ENCODE measurements around the gene ELF3.
"Not testable (repeated sequence)": the region's sequence is repeated elsewhere in the genome, so short reads cannot be mapped to it uniquely, and the experiment has no call there.

ELF3 gene

DNA sequence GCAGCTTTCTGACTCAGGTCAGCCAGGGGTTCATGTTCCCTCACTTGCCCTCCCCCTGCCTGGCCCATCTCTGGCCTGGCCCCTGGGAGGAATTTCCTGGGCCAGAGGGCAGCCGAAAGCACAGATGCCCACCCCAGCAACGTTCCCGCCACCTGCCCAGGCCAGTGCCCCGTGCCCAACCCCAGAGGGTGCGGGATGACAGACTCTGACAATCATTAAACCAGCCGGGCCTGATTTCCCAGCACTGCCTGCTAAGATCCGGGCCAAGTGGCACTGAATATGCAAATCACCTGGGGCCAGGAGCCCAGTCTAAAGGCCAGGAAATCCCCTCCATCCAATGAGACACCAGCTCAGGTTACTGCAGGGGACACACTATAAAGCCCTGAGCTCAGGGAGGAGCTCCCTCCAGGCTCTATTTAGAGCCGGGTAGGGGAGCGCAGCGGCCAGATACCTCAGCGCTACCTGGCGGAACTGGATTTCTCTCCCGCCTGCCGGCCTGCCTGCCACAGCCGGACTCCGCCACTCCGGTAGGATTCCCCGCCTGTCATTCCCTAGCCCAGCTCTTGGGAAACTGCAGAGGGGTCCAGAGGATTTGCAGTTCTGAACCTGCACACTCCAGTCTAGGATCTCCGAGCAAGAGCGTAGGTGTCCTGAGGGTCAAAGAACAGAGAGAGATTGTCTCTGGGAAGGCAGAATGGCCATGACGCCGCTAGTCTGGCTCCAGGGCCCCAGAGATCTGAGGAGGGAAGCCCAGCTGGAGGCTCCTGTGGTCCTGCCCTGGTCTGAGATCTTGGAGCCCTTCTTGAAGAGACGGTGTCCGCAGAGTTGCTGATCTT, at the start of gene ELF3:
Gene ELF3, plus strand, starts transcription at position 408 of the 836 bp plus-strand sequence. CDS start 550 bp downstream, outside the sequence.
- peak; percentile 52 for DNase-seq

DNA sequence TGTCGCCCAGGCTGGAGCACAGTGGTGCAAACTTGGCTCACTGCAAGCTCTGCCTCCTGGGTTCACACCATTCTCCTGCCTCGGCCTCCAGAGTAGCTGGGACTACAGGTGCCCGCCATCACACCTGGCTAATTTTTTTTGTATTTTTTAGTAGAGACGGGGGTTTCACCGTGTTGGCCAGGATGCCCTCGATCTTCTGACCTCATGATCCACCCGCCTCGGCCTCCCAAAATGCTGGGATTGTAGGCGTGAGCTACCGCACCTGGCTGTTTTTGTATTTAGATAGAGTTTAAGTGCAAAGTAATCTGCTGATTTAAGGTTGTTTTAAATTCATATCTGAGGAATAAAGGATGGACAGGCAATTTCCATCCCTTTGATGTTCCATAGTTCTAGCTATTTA, 48.0 kb upstream of the ELF3 start:
- not testable (repeated sequence) for DNase-seq

DNA sequence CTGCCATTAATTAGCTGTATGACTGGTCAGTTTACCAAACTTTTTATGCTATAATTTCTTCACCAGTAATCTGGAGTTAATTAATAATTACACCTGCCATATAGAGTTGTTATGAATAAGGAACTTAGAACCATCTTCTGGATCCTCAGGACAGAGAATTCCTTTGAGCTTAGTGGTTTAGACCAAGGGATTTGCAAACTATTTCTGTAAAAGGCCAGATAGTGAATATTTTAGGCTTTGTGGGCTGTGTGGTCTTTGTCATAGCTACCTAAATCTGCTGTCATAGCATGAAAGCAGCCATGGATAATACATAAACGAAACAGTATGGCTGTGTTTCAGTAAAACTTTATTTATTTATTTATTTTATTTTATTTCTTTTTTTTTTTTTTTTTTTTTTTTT, 46.1 kb upstream of the ELF3 start:
- DNase-seq, result no peak

DNA sequence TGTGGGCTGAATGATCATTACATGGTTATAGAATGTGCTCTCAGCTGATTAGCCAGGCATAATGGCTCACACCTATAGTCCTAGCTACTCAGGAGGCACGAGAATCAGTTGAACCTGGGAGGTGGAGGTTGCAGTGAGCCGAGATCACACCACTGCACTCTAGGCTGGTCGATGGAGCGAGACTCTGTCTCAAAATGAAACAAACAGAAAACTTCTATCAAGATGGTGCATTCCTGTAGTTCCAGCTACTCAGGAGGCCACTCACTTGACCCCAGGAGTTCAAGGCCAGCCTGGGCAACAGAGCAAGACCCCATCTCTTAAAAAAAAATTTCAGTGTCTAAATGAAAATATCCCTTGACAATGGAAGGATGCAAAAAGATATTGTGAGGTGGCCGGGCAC, 44.2 kb upstream of the ELF3 start:
- DNase-seq, result no peak

DNA sequence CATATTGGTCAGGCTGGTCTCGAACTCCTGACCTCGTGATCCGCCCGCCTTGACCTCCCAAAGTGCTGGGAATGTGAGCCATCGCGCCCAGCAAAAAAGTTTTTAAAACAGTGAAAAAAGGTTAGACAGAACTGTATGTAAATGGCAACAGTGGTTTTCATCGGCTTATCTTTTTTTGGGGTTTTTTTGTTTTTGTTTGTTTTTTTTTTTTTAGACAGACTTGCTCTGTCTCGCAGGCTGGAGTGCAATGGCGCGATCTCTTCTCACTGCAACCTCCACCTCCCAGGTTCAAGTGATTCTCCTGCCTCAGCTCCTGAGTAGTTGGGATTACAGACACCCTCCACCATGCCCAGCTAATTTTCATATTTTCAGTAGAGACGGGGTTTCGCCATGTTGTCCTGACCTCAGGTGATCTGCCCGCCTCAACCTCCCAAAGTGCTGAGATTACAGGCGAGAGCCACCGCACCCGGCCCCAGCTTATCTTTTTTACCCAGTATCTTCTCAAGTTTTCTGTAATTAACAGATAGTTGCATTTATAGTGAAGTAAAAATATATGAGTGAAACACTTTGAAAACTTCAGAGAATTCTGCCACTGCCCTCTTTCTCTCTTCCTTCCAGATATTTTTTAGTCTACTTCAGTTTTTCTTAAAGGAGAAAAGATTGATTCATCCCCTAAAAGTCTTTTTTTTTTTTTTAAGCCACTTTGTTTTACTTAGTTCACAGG, 42.0 kb upstream of the ELF3 start:
- no peak for DNase-seq

DNA sequence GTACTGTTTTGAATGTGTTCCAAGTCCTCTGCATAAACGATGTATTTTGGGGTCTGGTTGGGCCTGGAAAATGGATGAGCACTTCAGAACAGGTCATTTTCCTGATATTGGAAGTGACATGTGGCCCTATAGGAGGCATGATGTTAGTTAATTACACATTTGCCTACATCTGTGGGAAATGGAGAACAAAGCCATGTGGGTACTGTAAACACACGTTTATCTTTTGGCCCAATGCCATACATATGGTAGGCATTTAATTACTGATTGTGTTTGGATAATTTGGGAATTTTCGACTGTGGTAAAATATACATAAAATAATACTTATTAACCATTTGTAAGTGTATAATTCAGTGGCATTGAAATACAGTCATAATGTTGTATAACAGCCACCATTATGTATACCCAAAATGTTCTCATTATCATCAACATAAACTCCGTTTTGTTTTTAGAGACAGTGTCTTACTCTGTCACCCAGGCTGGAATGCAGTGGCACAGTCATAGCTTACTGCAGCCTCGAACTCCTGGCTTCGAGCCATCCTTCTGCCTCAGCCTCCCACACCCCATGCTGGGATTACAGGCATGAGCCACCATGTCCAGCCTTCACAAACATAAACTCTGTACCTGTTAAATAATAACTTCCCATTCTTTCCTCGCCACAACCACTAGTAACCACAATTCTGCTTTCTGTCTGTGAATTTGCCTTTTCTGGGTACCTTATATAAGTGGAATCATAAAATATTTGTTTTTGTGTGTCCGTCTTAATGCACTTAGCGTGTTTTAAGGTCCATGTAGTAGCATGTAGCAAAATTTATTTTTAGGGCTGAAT, 39.8 kb upstream of the ELF3 start:
- no peak for DNase-seq

DNA sequence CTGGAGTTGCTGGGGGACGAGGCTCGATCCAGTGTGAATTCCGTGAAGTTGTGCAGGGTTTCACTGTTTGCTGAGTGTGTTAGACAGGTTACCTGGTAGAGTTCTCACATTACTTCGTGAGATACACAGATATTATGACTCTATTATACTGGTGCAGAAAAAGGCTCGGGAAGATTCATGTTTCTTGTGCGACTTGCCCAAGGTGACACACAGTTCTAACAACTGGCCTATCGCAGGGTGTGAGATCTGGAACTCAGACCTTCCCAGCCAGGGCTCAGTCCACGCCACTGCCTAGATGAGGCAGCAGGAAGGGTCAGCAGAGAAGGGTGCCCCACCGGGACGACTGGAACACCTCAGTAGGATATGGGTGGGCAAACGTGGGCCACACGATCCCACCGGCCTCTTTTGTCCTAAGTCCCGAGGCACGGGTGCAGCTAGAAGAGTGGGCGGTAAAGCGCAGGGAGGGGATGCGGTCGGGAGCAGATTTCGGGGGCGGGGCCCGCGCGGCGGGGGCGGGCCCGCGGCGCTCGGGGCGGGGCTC, 28.2 kb upstream of the ELF3 start:
- no peak for DNase-seq

DNA sequence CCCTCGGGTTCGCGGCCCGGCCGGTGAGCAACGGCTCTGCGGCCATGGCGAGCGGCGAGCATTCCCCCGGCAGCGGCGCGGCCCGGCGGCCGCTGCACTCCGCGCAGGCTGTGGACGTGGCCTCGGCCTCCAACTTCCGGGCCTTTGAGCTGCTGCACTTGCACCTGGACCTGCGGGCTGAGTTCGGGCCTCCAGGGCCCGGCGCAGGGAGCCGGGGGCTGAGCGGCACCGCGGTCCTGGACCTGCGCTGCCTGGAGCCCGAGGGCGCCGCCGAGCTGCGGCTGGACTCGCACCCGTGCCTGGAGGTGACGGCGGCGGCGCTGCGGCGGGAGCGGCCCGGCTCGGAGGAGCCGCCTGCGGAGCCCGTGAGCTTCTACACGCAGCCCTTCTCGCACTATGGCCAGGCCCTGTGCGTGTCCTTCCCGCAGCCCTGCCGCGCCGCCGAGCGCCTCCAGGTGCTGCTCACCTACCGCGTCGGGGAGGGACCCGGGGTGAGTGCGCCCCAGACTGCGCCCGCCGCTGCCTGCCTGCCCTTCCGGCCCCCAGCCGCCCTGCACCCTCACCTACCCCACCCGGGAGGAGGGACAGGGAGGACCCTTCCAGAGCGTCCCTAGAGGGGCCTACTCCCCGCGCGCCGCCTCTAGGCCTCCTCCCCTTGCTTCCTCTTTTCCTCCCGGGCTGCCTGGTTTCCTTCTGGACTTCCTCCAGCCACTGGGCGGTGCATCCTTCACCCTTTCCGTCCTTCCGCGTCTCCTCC, 27.6 kb upstream of the ELF3 start, which contains the start of gene RNPEP:
Gene RNPEP, plus strand, starts transcription at position 26 of the 757 bp plus-strand sequence. Its CDS starts 19 bp downstream, at position 45.
- peak; percentile 31 for DNase-seq

DNA sequence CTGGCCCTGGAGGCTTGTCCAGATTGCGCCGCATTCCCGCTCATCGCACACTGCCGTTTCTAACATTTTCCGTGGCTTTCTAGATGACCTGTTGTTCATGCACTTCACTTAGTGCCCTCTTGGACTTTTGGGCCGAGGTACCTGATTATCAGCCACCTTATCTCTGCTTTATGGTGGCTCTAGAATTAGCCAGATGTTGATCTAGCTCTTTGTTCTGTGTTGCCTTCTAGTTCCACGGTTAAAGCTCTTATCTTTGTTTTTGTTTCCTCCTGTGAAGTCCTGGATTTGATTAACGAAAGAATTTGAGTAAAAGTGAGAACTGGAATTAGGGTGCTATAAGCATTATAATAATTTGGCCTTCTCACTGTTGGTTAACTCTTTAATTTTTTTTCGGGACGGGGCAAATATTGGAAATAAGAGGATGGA, 27.0 kb upstream of the ELF3 start:
- no peak for DNase-seq

DNA sequence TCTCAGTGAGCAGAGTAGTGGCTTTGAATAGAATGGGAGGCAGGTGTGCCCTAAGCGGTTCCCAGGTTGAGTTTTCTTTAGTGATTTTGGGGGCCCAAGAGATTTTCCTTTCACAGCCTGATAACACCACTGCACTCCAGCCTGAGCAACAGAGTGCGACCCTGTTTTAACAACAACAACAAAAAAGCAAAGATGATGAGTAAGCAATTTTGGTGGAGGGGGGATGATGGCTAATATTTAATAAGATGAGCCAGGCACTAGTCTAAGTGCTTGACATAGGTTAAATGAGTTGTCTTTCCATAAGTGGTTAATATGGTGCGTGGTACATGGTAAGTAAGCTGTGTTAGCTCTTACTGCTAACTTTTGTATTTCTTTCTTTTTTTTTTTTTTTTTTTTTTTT, 25.9 kb upstream of the ELF3 start:
- DNase-seq, result no peak

DNA sequence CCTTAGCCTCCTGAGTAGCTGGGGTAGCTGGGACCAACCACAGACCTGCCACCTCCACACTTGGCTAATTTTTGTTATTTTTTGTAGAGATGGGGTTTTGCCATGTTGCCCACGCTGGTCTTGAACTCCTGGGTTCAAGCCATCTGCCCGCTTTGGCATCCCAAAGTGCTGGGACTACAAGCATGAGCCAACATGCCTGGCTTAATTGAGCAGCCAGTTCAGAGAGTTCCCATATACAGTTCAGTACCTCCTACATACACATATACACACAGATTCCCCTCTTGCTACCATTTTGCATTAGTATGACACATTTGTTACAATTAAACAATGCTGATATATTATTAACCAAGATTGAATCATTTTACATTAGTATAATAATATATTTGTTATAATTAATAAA, 25.0 kb upstream of the ELF3 start:
- no peak for DNase-seq

DNA sequence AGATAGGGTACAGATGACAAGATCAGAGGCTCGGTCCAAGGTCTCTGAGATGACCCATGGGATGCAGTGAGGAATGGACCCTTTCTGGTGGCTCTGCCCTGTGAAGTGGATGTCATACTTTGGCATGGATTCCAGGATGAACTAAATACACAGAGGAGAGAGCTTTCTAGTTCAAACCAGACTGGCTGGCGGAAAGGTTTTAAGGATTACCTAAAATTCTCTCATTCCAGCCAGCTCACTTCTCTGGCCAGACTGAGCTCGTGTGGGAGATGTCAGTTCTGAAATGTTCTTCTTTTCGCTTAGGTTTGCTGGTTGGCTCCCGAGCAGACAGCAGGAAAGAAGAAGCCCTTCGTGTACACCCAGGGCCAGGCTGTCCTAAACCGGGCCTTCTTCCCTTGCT, 21.8 kb upstream of the ELF3 start:
- DNase-seq, result no peak

DNA sequence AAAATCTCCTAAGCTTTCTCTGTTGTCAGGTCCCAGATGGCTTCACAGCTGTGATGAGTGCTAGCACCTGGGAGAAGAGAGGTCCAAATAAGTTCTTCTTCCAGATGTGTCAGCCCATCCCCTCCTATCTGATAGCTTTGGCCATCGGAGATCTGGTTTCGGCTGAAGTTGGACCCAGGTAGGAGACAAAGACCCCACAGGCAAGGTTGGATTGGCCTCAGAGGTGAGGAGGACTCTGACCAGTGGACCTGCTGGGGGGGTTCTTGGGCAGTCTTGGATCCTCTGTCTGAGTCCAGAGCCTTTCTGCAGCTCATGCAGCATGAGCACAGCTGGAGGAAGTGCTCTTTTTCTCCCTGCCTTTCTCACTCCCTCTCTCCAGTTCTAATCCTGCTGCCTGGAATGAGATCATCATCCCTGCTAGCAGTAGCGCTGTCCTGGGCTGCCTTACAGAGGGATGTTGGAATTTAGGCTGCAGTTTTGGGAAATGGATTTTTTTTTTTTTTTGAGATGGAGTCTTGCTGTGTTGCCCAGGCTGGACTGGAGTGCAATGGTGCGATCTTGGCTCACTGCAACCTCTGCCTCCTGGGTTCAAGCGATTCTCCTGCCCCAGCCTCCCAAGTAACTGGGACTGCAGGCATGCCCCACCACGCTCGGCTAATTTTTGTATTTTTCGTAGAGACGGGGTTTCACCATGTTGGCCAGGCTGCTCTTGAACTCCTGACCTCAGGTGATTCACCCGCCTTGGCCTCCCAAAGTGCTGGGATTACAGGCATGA, 20.8 kb upstream of the ELF3 start:
- no peak for DNase-seq

DNA sequence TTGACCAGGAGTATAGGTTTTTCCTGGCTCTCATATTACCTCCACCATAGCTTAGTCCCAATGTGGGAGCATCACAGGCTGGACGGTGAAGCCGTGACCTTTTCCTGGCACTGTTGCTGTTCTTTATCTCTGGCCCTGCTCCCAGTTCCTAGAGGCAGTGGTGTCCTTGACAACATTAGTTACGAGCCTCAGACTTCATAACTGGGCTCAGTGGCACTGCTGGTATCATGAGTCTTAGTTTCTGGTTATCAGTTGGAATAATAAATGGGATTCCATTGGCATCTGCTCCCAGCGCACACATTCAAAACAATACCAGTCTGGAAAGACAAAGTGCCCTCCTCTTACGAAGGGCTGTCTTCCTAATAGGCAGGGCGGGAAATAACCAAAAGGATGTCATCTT, 20.0 kb upstream of the ELF3 start:
- no peak for DNase-seq

DNA sequence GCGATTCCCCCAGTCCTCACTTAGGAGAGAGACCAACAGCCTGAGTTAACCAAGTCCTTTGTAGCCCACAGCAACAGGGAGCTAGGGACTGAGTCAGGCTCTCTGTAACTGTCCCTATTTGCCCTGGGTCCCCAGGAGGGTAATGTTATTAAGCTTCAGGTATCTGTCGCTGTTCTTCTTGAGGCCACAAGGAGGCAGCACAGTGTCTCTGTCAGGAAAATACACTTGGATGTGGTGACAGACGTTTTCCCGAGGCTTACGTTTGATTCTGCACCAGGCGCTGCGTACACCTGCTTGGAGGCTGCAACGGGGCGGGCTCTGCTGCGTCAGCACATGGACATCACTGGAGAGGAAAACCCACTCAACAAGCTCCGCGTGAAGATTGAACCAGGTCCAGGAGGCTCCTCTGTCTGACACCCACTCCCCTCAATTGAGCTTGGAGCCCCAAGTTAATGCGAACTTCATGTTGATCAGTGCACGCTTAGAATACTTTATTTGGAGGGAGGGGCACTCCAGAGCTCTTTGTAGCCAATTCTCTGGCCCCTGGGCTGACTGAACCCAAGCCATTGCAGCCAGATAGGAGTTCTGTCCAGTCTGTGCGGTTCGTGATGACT, 10.7 kb upstream of the ELF3 start:
- DNase-seq, result no peak

DNA sequence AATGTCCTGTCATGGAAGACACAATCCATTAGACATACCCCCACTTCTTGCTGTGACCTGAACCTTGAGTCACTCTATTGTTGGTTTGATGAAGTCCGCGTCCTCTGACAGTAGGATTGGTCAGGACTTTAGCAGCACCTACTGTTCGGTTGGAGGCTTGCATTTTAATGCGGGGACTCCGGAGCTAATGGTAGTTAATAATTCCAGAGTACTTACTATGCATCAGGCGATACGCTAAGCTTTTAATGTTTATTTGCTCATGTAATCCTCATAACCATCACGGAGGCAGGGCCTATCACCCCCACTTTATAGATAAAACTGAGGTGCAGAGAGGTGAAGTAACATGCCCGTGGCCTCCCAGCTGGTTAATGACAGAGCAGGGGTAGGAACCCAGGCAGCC, 7.9 kb upstream of the ELF3 start:
- no peak for DNase-seq

DNA sequence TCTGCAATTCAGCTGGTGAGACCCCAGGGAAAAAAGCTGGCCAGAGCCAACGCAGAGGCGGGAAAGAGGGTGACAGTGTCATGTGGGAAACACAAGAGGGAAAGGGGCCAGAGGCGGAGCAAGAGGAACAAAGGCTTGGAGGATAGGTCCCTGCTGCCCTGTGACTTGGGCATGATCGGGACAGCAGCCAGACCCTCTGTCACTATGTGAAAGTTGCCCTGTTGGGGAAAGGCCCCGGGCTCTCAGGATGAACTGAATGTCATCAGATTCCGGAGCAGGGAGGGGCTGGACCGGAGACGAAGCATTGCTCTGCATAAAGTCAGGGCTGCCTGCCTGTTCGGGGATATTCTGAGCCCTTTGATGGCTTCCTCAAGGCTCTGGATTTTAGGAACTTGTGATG, 5.7 kb upstream of the ELF3 start:
- DNase-seq, result no peak

DNA sequence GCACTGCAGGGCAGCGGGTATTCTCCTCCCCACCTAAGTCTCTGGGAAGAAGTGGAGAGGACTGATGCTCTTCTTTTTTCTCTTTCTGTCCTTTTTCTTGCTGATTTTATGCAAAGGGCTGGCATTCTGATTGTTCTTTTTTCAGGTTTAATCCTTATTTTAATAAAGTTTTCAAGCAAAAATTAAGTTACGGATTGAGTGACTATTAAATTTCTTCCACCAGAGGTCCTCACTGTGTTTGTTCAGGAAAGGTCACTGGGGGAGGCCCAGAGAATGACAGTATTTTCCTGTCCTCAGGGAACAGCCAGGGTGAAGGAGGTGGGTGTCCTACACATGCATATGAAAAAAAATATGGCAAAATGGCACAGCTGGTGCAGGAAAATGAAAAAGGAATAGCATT, 4.4 kb upstream of the ELF3 start:
- no peak for DNase-seq

DNA sequence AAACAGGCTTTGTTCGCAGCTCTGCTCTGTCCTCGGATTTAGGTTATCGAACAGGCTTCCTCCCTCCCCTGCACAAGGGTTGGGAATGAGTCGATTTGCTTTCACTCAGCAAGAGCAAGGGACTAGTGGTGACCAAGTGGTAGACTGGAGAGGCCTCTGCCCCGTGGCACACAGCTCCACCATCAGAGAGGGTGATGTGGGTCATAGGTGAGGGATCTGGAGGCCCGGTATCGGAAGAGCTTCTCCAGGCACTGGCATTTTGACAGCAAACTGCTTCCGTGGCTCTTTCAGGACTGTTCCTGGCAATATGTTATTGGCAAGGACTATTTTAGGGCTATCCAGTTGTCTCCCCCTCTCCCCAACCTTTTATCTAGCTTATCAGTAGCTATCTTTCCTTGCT, 3.1 kb upstream of the ELF3 start:
- DNase-seq, result no peak

DNA sequence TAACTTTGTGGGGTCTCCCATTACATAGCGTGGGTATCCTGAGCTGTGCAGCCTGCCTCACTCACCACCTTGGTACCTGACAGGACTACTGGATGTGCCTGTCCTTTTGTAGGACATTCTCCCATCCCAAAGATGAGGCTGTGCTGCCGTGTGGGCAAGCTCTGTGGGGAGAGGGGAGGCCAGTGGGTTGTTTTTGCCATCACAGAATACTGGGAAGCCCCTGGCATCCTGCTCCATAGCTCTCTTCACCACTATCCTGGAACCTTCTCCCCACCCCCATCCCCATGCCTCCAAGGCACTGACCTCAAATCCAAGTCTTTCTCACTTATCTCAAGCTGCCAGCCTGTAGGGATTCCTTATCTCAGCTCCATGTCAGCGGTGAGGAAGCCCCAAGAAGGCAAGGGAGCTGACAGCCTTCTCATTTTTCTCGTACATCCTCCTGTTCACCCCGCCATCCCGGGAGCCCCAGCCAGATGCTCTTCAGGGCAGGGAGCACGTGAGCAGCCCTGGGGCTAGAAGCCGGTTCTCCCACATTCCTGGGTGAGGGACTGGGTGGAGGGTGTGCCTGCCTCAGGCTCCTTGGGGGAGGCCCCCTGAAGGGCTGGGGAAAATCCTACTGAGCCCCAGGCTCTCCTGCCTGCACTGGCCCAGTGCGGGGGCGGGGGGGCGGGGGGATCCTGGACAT, 2.4 kb upstream of the ELF3 start:
- DNase-seq, result no peak

Data from NCI-H1417 treated with DMSO at 0.1 percent for 48 hours (cell line).